Activated CD4-positive, alpha-beta T cell treated with anti-CD3 and anti-CD28 coated beads for 24 hours (primary cell): ENCODE data around the gene PPFIA3.
A peak's percentile ranks its signal among the peaks of the same experiment; 100 is the strongest.
"Not testable (repeated sequence)": the region's sequence is repeated elsewhere in the genome, so short reads cannot be mapped to it uniquely, and the experiment has no call there.

Source experiments
- DNase-seq, 2 donors: peaks; one replicate each; pipeline ENCODE4 v3.0.0-alpha.2; 2020; ENCODE audit warnings: low read depth in 2 of 2

The PPFIA3 gene

DNA sequence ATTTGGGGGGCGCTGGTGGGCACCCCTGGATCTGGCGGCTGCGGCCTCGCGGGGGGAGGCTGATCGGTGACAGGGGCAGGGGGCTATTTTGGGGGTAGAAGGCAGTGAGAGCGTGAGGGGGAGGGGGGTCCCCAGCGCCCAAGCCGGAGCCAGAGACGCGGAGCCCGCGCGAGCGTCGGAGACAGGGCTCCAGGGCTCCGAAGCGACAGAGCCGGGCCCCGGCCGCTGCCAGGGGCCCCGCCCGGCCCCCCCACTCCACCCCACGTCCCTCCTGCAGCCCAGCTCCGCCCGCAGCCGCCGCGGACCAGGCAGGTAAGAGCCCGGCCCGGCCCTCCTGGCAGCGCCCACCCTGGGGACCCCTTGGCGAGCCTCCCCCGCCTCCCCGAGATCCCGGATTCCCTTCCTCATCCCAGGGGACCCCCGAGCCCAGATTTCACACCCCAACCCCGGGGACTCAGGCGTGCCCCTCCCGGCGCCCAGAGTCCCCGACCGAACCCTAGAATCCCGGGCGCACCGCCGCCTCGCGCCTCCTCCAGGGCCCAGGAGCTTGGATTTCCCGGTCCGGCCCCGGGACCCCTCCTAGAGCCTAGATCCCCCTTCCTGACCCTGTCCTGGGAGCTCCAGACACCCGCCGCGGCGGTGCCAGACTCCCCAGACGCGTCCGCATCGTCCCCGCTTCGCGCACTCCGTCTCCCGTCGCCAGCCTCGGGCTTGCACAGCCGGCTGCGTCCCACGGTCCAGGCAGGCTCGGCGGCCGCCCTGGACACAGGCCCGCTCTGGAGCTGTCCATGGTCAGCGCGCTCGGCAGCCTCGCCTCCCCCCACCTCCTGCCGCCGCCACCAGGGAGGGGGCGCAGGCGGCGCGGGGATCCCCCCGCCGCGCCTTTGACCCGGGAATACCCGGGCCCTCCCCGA, at the start of gene PPFIA3:
TSS of gene PPFIA3 (plus strand) at position 134 of the 914 bp plus-strand sequence. CDS start 8,330 bp downstream, outside the sequence.
- DNase-seq: no peak

DNA sequence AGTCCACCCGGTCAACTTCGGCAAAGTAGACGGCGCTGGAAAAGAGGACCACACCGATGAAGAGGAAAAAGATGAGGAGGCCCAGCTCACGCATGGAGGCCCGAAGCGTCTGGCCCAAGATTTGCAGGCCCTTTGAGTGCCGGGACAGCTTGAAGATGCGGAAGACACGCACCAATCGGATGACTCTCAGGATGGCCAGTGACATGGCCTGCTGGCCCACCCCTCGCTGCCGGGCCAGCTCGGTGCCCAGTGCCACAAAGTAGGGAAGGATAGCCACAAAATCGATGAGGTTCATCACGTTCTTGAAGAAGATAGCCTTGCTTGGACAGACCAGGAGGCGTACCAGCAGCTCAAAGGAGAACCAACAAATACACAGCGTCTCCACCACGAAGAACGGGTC, 48.9 kb upstream of the PPFIA3 start:
- no peak for DNase-seq

DNA sequence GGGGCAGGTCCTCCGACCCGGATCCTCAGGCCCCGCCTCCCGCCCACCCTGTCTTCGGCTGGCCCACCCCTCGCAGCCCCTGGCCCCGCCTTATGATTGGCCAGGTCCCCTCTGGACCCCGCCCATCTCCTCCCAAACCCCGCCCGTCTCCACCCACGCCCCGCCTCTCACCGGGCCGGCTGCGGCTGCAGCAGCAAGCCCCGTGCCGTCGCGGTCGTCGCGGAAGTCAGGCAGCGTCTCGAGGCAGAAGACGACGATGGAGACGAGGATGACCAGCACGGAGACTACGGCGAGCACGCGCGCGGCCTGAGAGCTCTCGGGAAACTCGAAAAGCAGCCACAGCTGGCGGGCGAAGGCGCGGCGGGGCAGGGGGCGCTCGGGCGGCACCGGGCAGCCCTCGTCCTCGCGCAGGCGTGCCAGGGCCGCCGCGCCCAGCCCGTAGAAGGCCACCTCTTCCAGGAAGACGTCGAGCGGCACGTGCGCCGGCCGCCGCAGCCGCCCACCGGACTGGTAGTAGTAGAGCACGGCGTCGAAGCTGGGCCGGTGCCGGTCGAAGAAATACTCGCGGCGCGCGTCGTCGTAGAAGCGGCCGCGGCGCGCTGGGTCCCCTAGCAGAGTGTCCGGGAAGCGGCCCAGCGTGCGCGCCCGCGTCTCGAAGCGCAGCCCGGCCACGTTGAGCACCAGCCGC, 47.3 kb upstream of the PPFIA3 start:
- DNase-seq: no peak

- DNase-seq: no peak
Observed at GRCh38 chr19:49073514-49074378, 45.6 kb upstream of the PPFIA3 start.

DNA sequence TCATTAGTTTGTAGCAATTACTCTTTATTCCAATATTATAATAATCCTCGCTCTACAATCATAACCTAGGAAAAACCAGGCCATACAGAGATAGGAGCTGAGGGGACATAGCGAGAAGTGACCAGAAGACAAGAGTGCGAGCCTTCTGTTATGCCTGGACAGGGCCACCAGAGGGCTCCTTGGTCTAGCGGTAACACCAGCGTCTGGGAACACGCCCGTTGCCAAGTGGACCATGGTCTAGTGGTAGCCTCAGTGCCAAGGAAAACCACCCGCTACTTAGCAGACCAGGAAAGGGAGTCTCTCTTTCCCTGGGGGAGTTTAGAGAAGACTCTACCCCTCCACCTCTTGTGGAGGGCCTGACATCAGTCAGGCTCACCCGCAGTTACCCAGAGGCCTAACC, 44.5 kb upstream of the PPFIA3 start:
- not testable (repeated sequence) for DNase-seq

GRCh38 chr19:49080392-49080791, 39.0 kb upstream of the PPFIA3 start:
- DNase-seq: no peak

DNA sequence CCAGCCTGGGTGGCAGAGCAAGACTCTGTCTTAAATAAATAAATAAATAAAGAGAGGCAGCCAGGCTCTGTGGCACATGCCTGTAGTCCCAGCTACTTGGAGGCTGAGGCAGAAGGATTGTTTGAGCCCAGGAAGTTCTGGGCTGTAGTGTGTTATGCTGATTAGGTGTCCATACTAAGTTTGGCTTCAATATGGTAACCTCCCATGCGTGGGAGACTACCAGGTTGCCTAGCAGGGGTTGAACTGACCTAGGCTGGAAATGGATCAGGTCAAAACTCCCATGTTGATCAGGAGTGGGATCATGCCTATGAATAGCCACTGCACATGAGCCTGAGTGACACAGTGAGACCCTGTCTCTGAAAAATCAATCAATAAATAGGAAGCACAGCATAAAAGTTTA, 38.1 kb upstream of the PPFIA3 start:
- DNase-seq: no peak

DNA sequence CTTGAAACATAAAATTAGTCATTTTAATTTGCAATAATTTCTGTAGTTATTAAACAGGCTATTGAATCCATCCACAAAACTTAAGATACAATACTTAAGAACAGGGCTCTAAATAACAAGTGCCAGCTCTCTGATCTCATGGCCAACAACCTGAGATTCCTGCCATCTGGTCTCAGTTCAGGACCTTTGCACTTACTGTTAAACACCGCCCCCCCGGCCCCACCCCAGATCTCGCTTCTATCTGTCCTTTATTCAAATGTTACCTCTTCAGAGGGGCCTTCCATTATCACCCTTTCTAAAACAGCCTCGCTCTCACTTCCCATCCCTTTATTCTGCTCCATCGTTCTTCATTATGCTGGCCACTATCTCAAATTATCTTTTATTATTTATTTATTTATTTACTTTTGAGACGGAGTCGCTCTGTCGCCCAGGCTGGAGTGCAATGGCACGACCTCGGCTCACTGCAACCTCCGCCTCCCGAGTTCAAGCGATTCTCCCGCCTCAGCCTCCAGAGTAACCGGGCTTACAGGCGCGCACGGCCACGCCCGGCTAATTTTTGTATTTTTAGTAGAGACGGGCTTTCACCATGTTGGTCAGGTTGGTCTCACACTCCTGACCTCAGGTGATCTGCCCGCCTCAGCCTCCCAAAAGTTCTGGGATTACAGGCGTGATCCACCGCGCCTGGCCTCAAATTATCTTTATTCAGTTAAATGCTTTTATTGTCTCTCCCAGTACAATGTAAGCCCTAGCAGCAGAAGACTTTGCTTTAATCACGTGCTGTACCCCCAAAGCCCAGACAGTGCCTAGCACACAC, 34.9 kb upstream of the PPFIA3 start:
- no peak for DNase-seq

- DNase-seq: peak; percentile 97 to 98
Observed at GRCh38 chr19:49085020-49085867, 34.1 kb upstream of the PPFIA3 start, which contains the start of gene SNRNP70. SNRNP70 (plus strand) TSS chr19:49085451; CDS start chr19:49086415, 964 bp downstream.

DNA sequence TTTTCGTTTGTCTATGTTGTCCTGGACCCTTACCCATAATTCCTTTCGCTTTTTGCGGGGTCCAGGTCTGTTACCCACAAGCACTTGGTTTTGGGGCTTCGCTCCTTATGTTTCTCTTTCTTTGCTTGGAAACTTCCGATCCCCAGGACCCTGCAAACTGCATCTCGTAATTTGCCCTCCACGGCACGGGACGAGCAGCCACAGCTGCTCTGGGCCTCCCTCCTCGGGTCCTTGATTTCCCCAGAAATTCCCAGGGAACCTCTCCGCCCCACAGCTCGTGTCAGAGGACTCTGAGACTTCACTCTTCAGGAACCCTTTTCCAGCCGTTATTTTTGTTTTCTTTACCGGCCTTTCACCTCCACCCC, 33.5 kb upstream of the PPFIA3 start:
- DNase-seq: no peak

DNA sequence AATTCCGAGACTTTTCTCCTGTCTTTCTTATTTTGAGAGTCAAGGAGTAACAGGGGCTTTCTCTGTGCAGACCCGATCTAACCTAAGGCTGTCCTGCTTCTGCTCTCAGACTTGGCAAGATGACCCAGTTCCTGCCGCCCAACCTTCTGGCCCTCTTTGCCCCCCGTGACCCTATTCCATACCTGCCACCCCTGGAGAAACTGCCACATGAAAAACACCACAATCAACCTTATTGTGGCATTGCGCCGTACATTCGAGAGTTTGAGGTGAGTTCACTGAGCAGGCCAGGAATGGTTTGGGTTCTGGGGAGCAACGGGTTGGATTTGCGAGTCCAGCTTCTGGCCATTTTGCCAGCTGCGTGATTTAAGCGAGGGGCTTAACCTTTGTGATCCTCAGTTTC, 33.0 kb upstream of the PPFIA3 start:
- DNase-seq: no peak

DNA sequence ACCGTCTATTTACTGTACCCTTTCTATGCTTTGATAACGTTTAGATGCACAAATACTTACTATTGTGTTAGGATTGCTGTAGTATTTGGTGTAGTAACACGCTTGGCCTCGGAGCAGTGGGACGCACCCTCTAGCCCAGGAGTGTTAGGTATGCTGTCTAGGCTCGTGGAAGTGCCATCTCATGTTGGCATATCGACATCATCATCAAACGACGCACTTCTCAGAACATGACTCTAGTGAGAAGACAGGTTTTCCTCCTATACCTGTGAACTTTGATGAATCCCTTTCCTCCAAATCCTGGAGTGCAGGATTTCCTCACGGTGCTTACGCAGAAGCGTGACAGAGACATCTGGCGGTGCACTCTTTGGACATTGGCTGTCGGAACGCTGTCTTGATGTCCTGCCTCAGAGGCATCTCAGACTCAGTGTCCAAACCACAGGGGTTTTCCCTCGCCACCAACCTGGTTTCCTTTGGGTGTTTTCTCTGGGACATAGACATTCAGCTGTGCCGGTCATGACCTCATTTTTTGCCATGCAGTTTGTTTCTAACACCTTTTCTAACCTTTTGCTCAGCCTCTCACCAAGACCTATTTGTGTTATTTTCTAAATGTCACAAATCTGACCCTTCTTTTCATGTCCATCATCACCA, 27.8 kb upstream of the PPFIA3 start:
- no peak for DNase-seq

- DNase-seq: no peak
Observed at GRCh38 chr19:49092686-49093085, 26.7 kb upstream of the PPFIA3 start.

GRCh38 chr19:49094505-49095482, 24.6 kb upstream of the PPFIA3 start:
- DNase-seq: no peak

DNA sequence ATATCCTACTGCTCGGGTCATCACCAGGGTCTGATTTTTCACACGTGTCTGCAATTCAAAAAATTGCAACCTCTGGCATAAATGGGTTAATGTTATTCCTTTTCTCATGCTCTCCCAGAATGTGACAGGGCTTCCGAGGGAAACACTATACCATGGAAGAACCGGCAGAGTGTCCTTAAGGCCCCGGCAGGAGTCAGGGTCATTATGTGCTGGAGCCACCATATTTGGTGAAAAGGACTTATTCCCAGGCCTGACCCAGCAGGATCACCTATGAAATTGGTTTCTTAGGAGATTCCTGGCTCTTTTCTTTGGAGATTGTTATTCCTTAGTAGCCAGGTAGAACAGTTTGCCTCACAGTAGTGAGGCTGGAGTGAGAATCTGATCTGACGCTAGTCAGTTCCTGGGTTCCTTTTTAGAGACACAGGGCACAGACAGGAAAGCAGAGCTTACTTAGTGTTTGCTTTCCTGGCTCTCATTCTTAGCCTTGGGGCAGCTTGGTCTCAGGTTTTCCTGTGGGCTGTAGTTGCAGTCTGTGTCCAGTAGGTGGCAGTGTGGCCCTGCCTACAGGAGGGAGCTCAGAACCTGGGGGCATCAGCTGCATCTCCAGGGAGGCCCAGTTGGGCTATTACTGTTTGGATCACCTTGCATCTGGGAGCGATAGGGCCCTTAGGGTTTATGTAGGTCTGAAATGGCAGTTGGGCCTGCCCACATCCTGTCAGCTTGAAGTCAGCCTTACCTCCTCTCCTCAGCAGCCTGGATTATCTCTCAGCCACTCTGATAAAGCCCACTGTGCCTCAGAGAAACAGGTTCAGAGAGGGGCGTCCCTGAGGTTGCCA, 21.7 kb upstream of the PPFIA3 start:
- peak; percentile 56 to 57 for DNase-seq

DNA sequence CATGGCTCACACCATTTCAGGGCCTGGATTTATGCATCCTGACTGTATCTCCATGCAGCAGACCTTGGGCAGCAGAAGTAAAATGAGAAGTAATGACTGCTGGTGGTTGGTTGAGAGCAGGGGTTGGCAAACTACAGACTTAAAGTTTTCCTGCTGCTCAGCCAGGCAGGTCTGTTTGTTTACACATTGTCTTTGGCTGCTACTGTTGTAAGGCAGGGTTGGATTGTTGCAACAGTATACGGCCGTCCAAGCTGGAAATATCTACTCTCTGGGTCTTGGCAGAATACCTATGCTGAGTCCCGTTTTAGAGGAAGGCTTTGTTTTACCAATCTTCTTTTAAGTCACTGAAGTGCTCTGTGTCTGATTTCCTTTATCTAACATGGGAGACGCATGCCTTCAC, 20.5 kb upstream of the PPFIA3 start:
- DNase-seq: no peak

GRCh38 chr19:49101160-49101559, 18.2 kb upstream of the PPFIA3 start:
- no peak for DNase-seq

DNA sequence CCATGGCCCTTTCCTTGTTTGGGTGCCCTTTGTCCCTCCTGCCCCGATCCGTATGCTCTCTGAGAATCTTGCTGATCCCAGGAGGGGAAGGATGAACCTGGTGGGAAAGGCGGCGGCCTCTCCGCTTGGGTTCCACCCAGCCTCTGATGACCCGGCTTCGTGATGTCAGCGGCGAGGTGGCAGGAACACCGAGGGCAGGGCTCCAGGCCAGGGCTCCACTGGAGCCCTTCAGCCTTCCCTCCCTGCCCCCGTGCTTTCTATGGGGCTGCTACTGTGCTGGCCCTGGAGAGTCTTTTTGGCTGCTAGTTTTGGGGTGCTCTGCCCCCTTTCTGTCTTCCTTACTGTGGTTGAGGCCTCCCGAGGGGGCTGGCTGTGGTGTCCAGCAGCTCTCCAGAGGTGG, 17.0 kb upstream of the PPFIA3 start:
- DNase-seq: no peak
